GDM1 (cell line): ENCODE results near the gene ARID1A.
"Not testable (repeated sequence)": the region's sequence is repeated elsewhere in the genome, so short reads cannot be mapped to it uniquely, and the experiment has no call there.

Source experiments
- DNase-seq: peaks from one replicate; lab custom pipeline; 2025; lab: John Stamatoyannopoulos, UW

ARID1A gene

GRCh38 chr1:26697978-26698849 is 2.4 kb downstream of the ARID1A start:
- DNase-seq: peak; percentile 55

- DNase-seq: no peak
These were observed 4.9 kb downstream of the ARID1A start for GRCh38 chr1:26700711-26701110.

GRCh38 chr1:26701266-26701994 is 5.6 kb downstream of the ARID1A start:
- no peak for DNase-seq

- DNase-seq: no peak
These were observed 6.3 kb downstream of the ARID1A start for GRCh38 chr1:26701995-26702679.

GRCh38 chr1:26702680-26703038 is 6.8 kb downstream of the ARID1A start:
- no peak for DNase-seq

GRCh38 chr1:26703478-26703877 is 7.7 kb downstream of the ARID1A start:
- no peak for DNase-seq

GRCh38 chr1:26704629-26705028 is 8.8 kb downstream of the ARID1A start:
- no peak for DNase-seq

GRCh38 chr1:26705227-26705626 is 9.4 kb downstream of the ARID1A start:
- DNase-seq: not testable (repeated sequence)

GRCh38 chr1:26705788-26706311 is 10.0 kb downstream of the ARID1A start:
- no peak for DNase-seq

GRCh38 chr1:26706315-26706714 is 10.5 kb downstream of the ARID1A start:
- DNase-seq: no peak

- no peak for DNase-seq
These were observed 15.0 kb downstream of the ARID1A start for GRCh38 chr1:26710811-26711210.

GRCh38 chr1:26711777-26712176 is 16.0 kb downstream of the ARID1A start:
- no peak for DNase-seq

- no peak for DNase-seq
These were observed 21.2 kb downstream of the ARID1A start for GRCh38 chr1:26717017-26717491.

GRCh38 chr1:26719205-26719604 is 23.4 kb downstream of the ARID1A start:
- DNase-seq: no peak

- DNase-seq: no peak
These were observed 26.0 kb downstream of the ARID1A start for GRCh38 chr1:26721669-26722355.

GRCh38 chr1:26723013-26723991 is 27.5 kb downstream of the ARID1A start:
- peak; percentile 72 for DNase-seq

- DNase-seq: no peak
These were observed 28.3 kb downstream of the ARID1A start for GRCh38 chr1:26724118-26724517.

GRCh38 chr1:26724926-26725325 is 29.1 kb downstream of the ARID1A start:
- no peak for DNase-seq

- DNase-seq: not testable (repeated sequence)
These were observed 30.1 kb downstream of the ARID1A start for GRCh38 chr1:26725904-26726303.

- DNase-seq: no peak
These were observed 31.0 kb downstream of the ARID1A start for GRCh38 chr1:26726784-26727183.
